Astrocyte of the hippocampus (primary cell): Measurements from ENCODE around the gene RBM15B.
A peak's percentile ranks its signal among the peaks of the same experiment; 100 is the strongest.

Source experiments
- DNase-seq: peaks from one replicate; pipeline ENCODE4 v3.0.0; 2011; ENCODE audit warnings: low read depth, low spot score

RBM15B gene

GRCh38 chr3:51392355-51393133, 1.5 kb downstream of the RBM15B start:
- DNase-seq, result no peak

- no peak for DNase-seq
These were observed 2.0 kb downstream of the RBM15B start for GRCh38 chr3:51393134-51393495.

- DNase-seq, result no peak
These were observed 2.5 kb downstream of the RBM15B start for GRCh38 chr3:51393564-51393963.

- no peak for DNase-seq
These were observed 3.5 kb downstream of the RBM15B start for GRCh38 chr3:51394541-51394940.

GRCh38 chr3:51395493-51396213, 4.6 kb downstream of the RBM15B start:
- no peak for DNase-seq

GRCh38 chr3:51396401-51396800, 5.3 kb downstream of the RBM15B start:
- no peak for DNase-seq

GRCh38 chr3:51397392-51397791, 6.3 kb downstream of the RBM15B start:
- DNase-seq, result no peak

GRCh38 chr3:51398595-51399310, 7.7 kb downstream of the RBM15B start:
- no peak for DNase-seq

GRCh38 chr3:51400166-51400565, 9.1 kb downstream of the RBM15B start:
- DNase-seq, result no peak

- DNase-seq, result no peak
These were observed 10.7 kb downstream of the RBM15B start for GRCh38 chr3:51401735-51402134.

GRCh38 chr3:51403675-51404074, 12.6 kb downstream of the RBM15B start:
- DNase-seq, result no peak

- no peak for DNase-seq
These were observed 16.9 kb downstream of the RBM15B start for GRCh38 chr3:51408021-51408420.

- no peak for DNase-seq
These were observed 17.7 kb downstream of the RBM15B start for GRCh38 chr3:51408813-51409212.

- no peak for DNase-seq
These were observed 31.1 kb downstream of the RBM15B start for GRCh38 chr3:51422211-51422610.

- DNase-seq, result no peak
These were observed 35.8 kb downstream of the RBM15B start for GRCh38 chr3:51426921-51427320.

GRCh38 chr3:51429138-51429537, 38.1 kb downstream of the RBM15B start:
- DNase-seq, result no peak

- no peak for DNase-seq
These were observed 43.0 kb downstream of the RBM15B start for GRCh38 chr3:51434110-51434509.

GRCh38 chr3:51434746-51435327, 43.8 kb downstream of the RBM15B start:
- peak; percentile 52 for DNase-seq

- peak; percentile 2 for DNase-seq
These were observed 46.0 kb downstream of the RBM15B start for GRCh38 chr3:51436998-51437639.

GRCh38 chr3:51441282-51442030, 50.4 kb downstream of the RBM15B start:
- DNase-seq, result no peak
